Brain microvascular endothelial cell (primary cell): ENCODE results near the gene SC5D.

Experiments
- DNase-seq: peaks from one replicate; pipeline ENCODE4 v3.0.0-alpha.2; 2020
- H3K27ac ChIP-seq: fragments of 250-450 bp; sonication (Bioruptor Pico); 2 replicates; pipeline ENCODE4 v1.5.1; 2020; ENCODE audit warnings: mild to moderate bottlenecking, moderate library complexity
- H3K27me3 ChIP-seq: fragments of 250-450 bp; sonication (Bioruptor Pico); replicated peaks from 2 replicates; pipeline ENCODE4 v1.5.1; 2020; ENCODE audit warnings: mild to moderate bottlenecking
- H3K36me3 ChIP-seq: fragments of 250-450 bp; sonication (Bioruptor Pico); replicated peaks from 2 replicates; pipeline ENCODE4 v1.5.1; 2020; ENCODE audit warnings: mild to moderate bottlenecking
- H3K4me3 ChIP-seq: 2 replicates; pipeline ENCODE4 v1.5.1; 2011; ENCODE audit warnings: low read depth, mild to moderate bottlenecking, control low read depth, low read length, moderate library complexity
- in situ Hi-C: cut with HindIII; loops from 2 replicates; pipeline ENCODE4 v1.10.0; 2017; ENCODE audit warnings: low sequenced_read_pairs, low pct_ligation_motif_present
- TF ChIP-seq, protein P1 (sequence below): IDR thresholded peaks from 2 replicates; pipeline ENCODE4 v1.5.1; 2011; ENCODE audit warnings: low read depth, mild to moderate bottlenecking, moderate library complexity, low read length, control low read depth, inconsistent platforms; ENCODE audit errors: missing control alignments

The SC5D gene

DNA sequence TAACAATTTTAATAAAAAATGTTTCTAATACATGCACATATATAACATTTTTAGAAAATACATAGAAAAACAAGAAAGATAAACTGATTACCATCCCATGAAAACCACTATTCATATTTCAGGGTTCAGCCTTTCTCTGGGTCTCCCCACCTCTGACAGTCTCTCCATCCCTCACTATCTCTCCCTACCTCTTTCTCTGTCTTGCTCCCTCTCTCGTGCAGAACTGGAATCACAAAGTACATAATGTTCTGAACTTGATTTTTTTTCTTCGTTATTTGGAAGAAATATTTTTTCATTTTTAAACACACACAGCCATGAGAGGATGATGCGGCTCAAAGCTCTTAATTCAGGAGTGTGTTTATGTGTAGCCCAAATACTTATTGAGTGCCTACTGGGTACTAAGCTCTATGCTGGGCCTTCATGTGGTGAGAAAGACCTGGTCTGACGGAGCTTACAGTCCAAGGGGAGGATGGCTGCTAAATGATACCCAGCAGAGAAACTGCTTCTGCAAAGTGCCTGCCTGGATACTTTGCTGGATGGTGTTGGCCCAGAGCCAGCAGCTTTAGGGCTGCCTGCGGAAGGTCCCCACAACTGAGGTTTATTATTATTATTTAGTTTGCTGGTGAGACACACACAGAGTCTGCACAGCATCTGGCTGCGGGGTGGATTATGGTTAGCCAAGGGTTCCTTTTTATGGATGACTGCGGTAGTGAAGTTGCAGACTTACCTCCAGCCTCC lies 42.6 kb downstream of the SC5D start:
- in situ Hi-C loops, result no loop called here
- H3K4me3 ChIP-seq, result no peak overlapping the region
- no peak for DNase-seq
- TF ChIP-seq, protein P1, sequence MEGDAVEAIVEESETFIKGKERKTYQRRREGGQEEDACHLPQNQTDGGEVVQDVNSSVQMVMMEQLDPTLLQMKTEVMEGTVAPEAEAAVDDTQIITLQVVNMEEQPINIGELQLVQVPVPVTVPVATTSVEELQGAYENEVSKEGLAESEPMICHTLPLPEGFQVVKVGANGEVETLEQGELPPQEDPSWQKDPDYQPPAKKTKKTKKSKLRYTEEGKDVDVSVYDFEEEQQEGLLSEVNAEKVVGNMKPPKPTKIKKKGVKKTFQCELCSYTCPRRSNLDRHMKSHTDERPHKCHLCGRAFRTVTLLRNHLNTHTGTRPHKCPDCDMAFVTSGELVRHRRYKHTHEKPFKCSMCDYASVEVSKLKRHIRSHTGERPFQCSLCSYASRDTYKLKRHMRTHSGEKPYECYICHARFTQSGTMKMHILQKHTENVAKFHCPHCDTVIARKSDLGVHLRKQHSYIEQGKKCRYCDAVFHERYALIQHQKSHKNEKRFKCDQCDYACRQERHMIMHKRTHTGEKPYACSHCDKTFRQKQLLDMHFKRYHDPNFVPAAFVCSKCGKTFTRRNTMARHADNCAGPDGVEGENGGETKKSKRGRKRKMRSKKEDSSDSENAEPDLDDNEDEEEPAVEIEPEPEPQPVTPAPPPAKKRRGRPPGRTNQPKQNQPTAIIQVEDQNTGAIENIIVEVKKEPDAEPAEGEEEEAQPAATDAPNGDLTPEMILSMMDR, result peak; percentile 28
- peaks cover 2% of the 10 kb centered on the region for H3K27me3 ChIP-seq
- no peak overlapping the region for H3K27ac ChIP-seq
- H3K36me3 ChIP-seq, result no peaks in the 10 kb centered on the region

DNA sequence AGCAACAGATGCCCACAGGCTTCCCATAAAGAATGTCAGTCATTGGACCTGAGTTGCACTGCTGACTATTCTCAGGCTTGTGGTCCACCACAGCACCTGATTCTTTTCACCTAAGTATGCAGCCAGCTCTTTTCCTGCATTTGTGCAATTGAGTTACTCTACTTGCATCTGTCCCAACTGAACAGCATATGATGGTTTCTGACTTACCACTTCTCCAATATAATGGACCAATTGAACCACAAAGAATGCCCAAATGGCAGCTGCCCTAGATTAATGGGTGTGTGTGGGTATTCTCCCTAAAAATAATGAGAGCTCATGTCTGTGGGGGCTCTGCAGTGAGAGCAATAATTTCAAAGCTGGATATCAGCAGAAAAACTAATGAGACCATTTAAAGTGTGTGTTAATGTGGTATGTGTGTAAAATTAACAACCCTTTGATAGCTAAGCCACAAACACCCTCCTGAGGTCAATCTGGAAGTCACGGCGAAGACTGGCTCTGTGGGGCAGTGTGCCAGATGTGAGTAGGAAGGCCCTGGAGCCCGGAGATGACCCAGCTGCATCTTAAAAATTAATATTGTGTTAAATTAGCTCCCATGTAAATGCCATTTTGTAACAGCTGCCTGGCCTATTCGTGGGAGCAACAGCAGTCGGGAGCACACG lies 43.8 kb downstream of the SC5D start:
- TF ChIP-seq, protein P1, result no peak
- DNase-seq, result no peak
- H3K36me3 ChIP-seq, result no peaks in the 10 kb centered on the region
- H3K27me3 ChIP-seq, result peaks cover 2% of the 10 kb centered on the region
- in situ Hi-C loops, result no loop called here
- no peak overlapping the region for H3K4me3 ChIP-seq
- no peak overlapping the region for H3K27ac ChIP-seq

DNA sequence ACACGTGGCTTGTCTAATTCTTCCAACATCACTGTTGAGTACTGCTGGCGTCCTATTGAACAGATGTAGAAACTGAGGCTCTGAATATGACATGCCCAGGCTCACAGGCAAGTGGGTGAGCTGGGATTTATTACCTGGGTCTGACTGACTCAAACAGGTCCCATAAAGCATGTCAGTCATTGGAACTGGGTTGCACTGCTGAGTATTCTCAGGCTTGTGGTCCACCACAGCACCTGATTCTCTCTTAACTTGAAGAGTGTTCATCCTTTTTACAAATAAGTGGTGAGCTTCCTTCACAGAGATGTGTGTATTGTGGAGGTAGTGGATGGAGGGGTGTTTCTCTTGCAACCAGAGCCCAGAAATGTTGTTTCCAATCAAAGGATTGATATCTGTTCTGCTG lies 44.5 kb downstream of the SC5D start:
- no peak overlapping the region for H3K4me3 ChIP-seq
- no peak for DNase-seq
- TF ChIP-seq, protein P1, result no peak
- no peak overlapping the region for H3K27ac ChIP-seq
- in situ Hi-C loops, result no loop called here
- H3K36me3 ChIP-seq, result no peaks in the 10 kb centered on the region
- H3K27me3 ChIP-seq, result peaks cover 2% of the 10 kb centered on the region

DNA sequence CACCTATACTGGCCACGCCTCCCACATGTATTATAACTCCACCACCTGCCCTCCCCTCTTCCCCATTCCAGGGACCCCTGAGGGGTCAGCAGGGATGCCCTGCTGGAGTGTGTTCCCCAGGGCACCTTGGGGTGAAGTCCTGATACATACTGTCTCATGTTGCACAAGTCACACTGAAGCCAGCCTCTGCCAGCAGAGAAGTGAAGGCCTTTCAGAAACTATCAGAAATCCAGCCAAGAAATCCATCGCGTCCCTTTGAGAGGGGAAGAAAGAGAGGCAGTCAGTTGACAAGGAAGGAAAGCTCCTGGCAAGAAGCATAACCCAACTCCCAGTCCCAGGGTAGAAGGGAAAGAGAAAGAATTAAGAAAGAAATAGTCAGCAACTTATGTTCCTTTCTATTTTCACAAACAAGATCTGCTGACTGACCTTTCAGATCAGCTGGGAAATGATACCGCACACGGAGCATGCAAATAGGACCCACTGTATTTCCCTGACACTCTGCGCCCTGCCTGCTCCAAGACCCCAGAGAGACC lies 45.2 kb downstream of the SC5D start:
- peaks cover 2% of the 10 kb centered on the region for H3K27me3 ChIP-seq

DNA sequence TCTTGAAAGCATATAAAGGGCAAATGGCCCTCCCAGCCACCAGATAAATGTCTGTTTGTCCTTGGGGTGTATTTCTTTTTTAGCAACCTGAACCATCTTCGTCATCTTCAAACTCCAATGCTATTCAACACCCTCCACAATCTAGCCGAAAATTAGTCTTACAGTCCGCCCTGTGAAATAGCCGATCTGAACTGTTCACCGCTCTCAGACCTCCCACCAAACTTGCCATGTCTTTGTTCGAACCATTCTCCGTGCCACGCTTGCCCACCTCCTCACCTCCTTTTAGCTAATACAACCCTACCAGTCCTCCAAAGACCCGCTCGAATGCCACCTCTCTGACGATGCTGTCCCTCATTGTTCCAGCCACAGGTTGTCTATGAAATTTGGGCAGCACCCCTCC lies 46.0 kb downstream of the SC5D start:
- TF ChIP-seq, protein P1, result no peak
- in situ Hi-C loops, result no loop called here
- no peak for DNase-seq
- Histone ChIP-seq H3K27ac (no peak overlapping the region), H3K27me3 (no peaks in the 10 kb centered on the region), H3K4me3 (no peak overlapping the region), H3K36me3 (no peaks in the 10 kb centered on the region)

More for the DNA sequence above, 45.2 kb downstream of the SC5D start:
- DNase-seq, result no peak
- Histone ChIP-seq H3K4me3 (no peak overlapping the region), H3K36me3 (no peaks in the 10 kb centered on the region), H3K27ac (no peak overlapping the region)
- in situ Hi-C loops, result no loop called here
- TF ChIP-seq, protein P1, result no peak
